Subcutaneous abdominal adipose tissue (tissue), 5 donors: ENCODE measurements around the gene DACT3.

Experiments
- H3K27ac ChIP-seq: one replicate; pipeline ENCODE4 v1.7.0; 2013; ENCODE audit warnings: low read depth, mild to moderate bottlenecking, inconsistent platforms, low read length, moderate library complexity
- H3K27me3 ChIP-seq, 5 donors: one replicate each; pipeline ENCODE4 v1.7.0; 2013; ENCODE audit warnings: low read length in 5 of 5, inconsistent platforms in 1 of 5; ENCODE audit not compliant: control insufficient read depth in 5 of 5, insufficient read depth in 4 of 5
- H3K36me3 ChIP-seq, 5 donors: one replicate each; pipeline ENCODE4 v1.7.0; 2013; ENCODE audit warnings: low read length in 5 of 5; ENCODE audit not compliant: control insufficient read depth in 5 of 5, insufficient read depth in 5 of 5
- H3K4me1 ChIP-seq, 5 donors: one replicate each; pipeline ENCODE4 v1.7.0; 2013; ENCODE audit warnings: low read length in 5 of 5, mild to moderate bottlenecking in 3 of 5, moderate library complexity in 1 of 5; ENCODE audit not compliant: control insufficient read depth in 5 of 5, insufficient read depth in 5 of 5
- H3K4me3 ChIP-seq, 5 donors: one replicate each; pipeline ENCODE4 v1.7.0; 2013; ENCODE audit warnings: low read length in 5 of 5, low read depth in 1 of 5
- H3K9ac ChIP-seq, 5 donors: one replicate each; pipeline ENCODE4 v1.7.0; 2013; ENCODE audit warnings: low read length in 5 of 5, mild to moderate bottlenecking in 4 of 5, moderate library complexity in 3 of 5
- H3K9me3 ChIP-seq, 5 donors: one replicate each; pipeline ENCODE4 v1.7.0; 2013; ENCODE audit warnings: low read length in 5 of 5; ENCODE audit not compliant: control insufficient read depth in 5 of 5
- donor health status: healthy.
- donor health status: healthy.
- donor health status: healthy.
- donor health status: healthy.
- donor health status: healthy.

DACT3 gene

DNA sequence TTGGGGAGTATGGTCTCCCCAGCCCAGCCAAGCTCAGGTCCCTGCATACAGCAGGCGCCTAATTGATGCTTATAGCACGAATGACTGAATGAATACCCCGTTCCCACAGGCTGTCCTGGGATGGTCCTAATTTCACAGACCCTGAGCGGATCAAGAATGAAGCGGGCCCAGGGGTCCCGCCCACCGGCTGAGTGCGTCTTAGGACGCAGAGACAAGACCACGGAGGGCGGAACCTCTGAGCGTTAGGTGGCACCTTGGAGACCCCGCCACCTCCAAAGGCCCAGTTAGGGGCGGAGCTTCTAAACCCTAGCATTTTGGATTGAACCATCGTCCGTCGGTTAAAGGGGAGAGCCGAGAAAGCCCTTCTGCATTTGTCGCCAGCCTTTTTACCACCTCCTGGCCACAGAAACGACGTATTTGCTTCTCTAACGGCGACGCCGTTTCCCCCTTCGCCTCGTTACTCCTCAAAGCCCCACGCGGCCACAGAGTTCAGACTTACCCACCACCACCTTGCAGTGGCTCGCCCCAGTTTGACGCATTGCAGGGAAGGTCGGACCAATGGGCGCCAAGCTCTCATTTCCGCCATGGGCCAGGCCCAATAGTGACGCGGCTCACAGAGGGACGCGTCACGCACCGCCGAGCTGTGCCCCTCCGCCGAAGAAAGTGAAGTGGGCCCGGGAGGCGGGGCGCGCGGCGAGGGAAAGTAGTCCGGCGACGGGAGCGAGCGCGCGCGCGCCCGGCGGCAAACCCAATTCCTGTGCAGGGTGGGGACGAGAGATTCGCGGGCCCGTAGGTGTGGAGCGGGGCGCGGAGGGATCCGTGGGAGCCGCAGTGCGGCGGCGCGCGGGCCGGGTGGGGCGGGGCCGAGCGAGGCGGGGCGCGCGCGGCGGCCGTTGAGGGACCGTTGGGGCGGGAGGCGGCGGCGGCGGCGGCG is 60.3 kb downstream of the DACT3 start:
- Histone ChIP-seq H3K27ac (peak overlapping the region; percentile 97), H3K4me3 (peak overlapping the region; percentile 94 to 99 (median 95)), H3K9ac (peak overlapping the region; percentile 96 to 100 (median 97))

DNA sequence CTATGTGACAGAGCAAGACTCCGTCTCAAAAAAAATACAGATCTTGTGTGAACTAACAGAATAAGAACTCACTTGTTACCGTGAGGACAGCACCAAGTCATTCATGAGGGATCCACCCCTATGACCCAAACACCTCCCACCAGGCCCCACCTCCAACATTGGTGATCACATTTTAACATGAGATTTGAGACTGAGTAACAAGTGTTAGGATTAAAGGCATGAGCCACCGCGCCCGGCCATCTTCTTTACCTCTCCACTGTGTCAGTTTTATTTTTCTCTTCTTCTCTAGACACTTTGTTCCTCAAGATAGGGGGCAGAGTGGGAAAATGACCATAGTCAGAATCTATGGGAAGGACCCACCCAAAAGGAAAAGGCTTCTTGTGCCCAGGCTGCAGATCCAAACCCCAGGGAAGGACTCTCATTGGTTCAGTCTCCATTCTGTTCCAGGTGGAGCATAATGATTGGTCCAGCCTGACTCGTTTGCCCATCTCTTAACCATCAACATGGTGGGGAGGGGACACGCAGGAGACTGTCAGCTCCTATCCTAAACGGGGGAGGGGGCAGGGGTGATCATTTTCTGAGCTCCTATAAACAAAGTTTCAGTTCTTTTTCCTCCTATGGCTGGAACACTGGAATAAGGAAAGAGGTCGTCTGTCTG is 61.1 kb downstream of the DACT3 start:
- no peaks in the 10 kb centered on the region for H3K36me3 ChIP-seq
- H3K9me3 ChIP-seq = peaks cover 0 to 8% (median 5%) of the 10 kb centered on the region in 5 donors
- peak overlapping the region in 4 of 5 donors; percentile 96 to 100 (median 98) for H3K9ac ChIP-seq
- H3K27ac ChIP-seq = peak overlapping the region; percentile 97
- peaks cover 4 to 43% (median 38%) of the 10 kb centered on the region in 5 donors for H3K4me1 ChIP-seq
- no peaks in the 10 kb centered on the region for H3K27me3 ChIP-seq
- peak overlapping the region; percentile 93 to 99 (median 95) for H3K4me3 ChIP-seq

More for the DNA sequence above, 60.3 kb downstream of the DACT3 start:
- H3K9me3 ChIP-seq = peaks cover 0 to 8% (median 5%) of the 10 kb centered on the region in 5 donors
- peaks cover 4 to 51% (median 43%) of the 10 kb centered on the region in 5 donors for H3K4me1 ChIP-seq
- no peaks in the 10 kb centered on the region for H3K27me3 ChIP-seq
- H3K36me3 ChIP-seq = peaks cover 0 to 5% (median 2%) of the 10 kb centered on the region in 5 donors

DNA sequence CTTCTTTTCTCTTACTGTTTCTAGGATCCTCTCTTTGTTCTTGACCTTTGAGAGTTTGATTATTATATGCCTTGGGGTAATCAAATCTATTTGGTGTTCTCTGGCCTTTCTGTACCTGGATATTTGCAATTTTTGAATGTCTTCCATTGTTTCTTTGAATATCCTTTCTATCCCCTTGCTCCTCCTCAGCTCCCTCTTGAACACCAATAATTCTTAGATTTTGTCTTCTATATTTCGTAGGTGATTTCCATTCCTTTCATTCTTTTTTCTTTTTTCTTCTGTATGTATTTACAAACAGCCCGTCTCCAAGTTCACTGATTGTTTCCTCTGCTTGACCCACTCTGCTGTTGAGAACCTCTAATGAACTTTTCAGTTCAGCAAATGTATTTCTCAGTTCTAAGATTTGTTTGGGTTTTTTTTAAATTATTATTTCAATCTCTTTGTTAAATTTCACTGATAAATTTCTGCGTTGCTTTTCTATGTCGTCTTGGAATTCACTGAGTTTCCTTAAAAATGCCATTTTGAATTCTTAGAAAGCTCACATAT is 62.5 kb downstream of the DACT3 start:
- no peaks in the 10 kb centered on the region for H3K27me3 ChIP-seq
- H3K9me3 ChIP-seq = peaks cover 0 to 8% (median 5%) of the 10 kb centered on the region in 5 donors
- H3K9ac ChIP-seq = no peak overlapping the region
- no peak overlapping the region for H3K27ac ChIP-seq
- H3K4me3 ChIP-seq = no peak overlapping the region
- H3K36me3 ChIP-seq = no peaks in the 10 kb centered on the region
- H3K4me1 ChIP-seq = peaks cover 4 to 30% (median 28%) of the 10 kb centered on the region in 5 donors
